Gastroesophageal sphincter (tissue), 4 donors: ENCODE data around the gene ERP29. TPM values are rescaled to one million over a fixed set of nuclear protein-coding genes. Genes with fewer than 3 reads are reported as not detected.

Experiments used
- small RNA-seq, 4 donors: library from RNA; depleted of rRNA; stranded (forward); fragments of <200 nt; gene quantifications; one replicate each; pipeline ENCODE3, GENCODE V24; 2016
- total RNA-seq, 4 donors: library from RNA; depleted of rRNA; stranded (reverse); fragments of >200 nt; gene quantifications; one replicate each; pipeline ENCODE4 v1.1.0, GENCODE V29; 2016

Gene ERP29
- total RNA-seq, 4 donors from 2014 or later: 37.1 to 147 (median 38.1) TPM

Small RNA genes lying within 50 kb of the gene (small RNA-seq; reads per million reads assigned to genes)
- gene AC004024.1 (0 reads per million in 4 donors), gene MIR3657 (0 reads per million in 4 donors), gene RF00019 (0 reads per million in 4 donors)

Other genes with a start within 250 kb of the ERP29 start
- 100 to 1,000 TPM; 197 to 245 (median 209) TPM for gene ALDH2, start 246.5 kb upstream of the ERP29 start, total RNA-seq
- gene MAPKAPK5, start 171.2 kb upstream of the ERP29 start, total RNA-seq: 10 to 100 TPM; 40.7 to 70.4 (median 50.4) TPM
- gene TMEM116, start 261 bp upstream of the ERP29 start, total RNA-seq: 10 to 100 TPM in 1 of 4 donors, 1 to 10 TPM in 3; 6.4 to 11.4 (median 6.7) TPM
- 10 to 100 TPM; 11.1 to 22.6 (median 17.3) TPM for gene NAA25, start 95.4 kb downstream of the ERP29 start, total RNA-seq
- gene TRAFD1, start 112.1 kb downstream of the ERP29 start, total RNA-seq: 10 to 100 TPM; 28.2 to 37.7 (median 30.2) TPM